ENCODE data around the gene PCBP3. TPM values are rescaled to one million over a fixed set of nuclear protein-coding genes. Genes with fewer than 3 reads are reported as not detected.
"Not testable (repeated sequence)": the region's sequence is repeated elsewhere in the genome, so short reads cannot be mapped to it uniquely, and the experiment has no call there.

Gene PCBP3
- total RNA-seq, 1 experiment from 2014 or later: not detected

DNA sequence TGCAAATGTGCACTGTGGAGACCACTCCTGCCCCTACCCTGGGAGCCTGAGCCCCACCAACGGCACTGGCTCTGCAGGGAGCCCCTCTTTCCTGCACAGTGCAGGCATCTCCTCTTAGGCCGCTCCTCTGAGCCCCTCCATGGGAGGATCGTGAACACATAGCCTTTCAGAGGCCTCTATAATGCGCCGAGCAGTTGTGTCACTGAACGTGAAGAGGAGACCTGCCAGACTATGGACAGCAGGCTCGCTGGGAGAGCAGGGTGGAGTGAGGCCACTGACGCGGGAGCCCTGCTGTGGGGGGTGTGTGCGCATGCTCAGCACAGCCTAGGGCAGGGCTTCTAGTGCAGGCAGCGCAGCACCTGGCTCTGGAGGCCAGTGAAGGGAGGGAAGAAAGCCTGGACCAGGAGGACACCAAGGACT is 186.7 kb downstream of the PCBP3 start:
- H3K4me2 ChIP-seq: no peak overlapping the region
- no peak overlapping the region for H2AFZ ChIP-seq
- no peak overlapping the region for H3K27ac ChIP-seq
- no peaks in the 10 kb centered on the region for H3K79me2 ChIP-seq (ENCODE audit: low read depth)
- no peaks in the 10 kb centered on the region for H3K9me2 ChIP-seq (ENCODE audit: insufficient read depth)
- DNase-seq: no peak
- no peaks in the 10 kb centered on the region for H3K27me3 ChIP-seq (ENCODE audit: insufficient read depth, low read depth)
- no peaks in the 10 kb centered on the region for H3K36me3 ChIP-seq (ENCODE audit: low read depth)
- CTCF ChIA-PET: no interaction called here
- no peaks in the 10 kb centered on the region for H3F3A ChIP-seq (ENCODE audit: insufficient read depth, low read depth)
- no peaks in the 10 kb centered on the region for H3K4me1 ChIP-seq (replicated peaks; ENCODE audit: insufficient read depth)
- H3K4me3 ChIP-seq: no peak overlapping the region
- intact Hi-C loops (cut with micrococcal nuclease; ENCODE audit: unreplicated experiment): no loop called here
- TF ChIP-seq, protein P1, sequence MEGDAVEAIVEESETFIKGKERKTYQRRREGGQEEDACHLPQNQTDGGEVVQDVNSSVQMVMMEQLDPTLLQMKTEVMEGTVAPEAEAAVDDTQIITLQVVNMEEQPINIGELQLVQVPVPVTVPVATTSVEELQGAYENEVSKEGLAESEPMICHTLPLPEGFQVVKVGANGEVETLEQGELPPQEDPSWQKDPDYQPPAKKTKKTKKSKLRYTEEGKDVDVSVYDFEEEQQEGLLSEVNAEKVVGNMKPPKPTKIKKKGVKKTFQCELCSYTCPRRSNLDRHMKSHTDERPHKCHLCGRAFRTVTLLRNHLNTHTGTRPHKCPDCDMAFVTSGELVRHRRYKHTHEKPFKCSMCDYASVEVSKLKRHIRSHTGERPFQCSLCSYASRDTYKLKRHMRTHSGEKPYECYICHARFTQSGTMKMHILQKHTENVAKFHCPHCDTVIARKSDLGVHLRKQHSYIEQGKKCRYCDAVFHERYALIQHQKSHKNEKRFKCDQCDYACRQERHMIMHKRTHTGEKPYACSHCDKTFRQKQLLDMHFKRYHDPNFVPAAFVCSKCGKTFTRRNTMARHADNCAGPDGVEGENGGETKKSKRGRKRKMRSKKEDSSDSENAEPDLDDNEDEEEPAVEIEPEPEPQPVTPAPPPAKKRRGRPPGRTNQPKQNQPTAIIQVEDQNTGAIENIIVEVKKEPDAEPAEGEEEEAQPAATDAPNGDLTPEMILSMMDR (conservative IDR thresholded peaks at IDR 0.05): no peak
- TF ChIP-seq EZH2 (IDR thresholded peaks at IDR 0.05; ENCODE audit: low read depth): no peak
- POLR2A ChIA-PET (ENCODE audit: unreplicated experiment): no interaction called here
- no TSS peak for BruUV-seq (replicated peaks)
- no peaks in the 10 kb centered on the region for H4K20me1 ChIP-seq (ENCODE audit: insufficient read depth)
- no peaks in the 10 kb centered on the region for H3K9me3 ChIP-seq (ENCODE audit: insufficient read depth, low read depth)

DNA sequence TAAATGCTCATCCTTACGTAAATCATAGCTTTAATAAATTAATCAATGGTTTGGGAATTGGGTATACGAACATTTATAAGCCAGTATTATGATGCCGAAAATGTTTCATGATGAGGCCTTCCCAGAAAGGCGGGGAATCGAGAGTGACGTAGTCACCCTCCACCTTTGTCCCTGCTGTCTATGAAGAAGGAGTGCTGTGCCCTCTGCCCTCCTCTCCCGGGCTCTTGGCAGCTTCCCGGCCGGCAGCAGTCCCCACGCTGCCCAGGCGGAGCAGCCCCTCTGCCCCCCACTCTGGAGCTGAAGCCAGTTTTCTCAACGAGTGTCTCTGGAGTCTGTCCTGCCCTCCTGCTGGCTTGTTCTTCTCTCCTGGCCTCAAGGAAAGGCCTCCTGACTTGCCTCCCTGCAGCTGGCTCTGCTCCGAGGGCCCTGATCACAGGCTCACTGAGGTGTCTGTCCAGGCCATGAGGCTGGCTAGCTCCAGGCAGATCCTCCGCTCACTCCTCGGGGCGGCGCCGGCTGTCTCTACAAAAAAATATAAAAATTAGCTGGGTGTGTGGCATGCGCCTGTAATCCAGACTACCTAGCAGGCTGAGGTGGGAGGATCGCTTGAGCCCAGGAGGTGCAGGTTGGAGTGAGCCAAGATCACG is 187.3 kb downstream of the PCBP3 start:
- no peaks in the 10 kb centered on the region for H3F3A ChIP-seq (ENCODE audit: insufficient read depth, low read depth)
- no peaks in the 10 kb centered on the region for H3K9me2 ChIP-seq (ENCODE audit: insufficient read depth)
- H3K4me2 ChIP-seq: no peak overlapping the region
- intact Hi-C loops (cut with micrococcal nuclease; ENCODE audit: unreplicated experiment): no loop called here
- no peaks in the 10 kb centered on the region for H3K79me2 ChIP-seq (ENCODE audit: low read depth)
- no peak for TF ChIP-seq EZH2 (IDR thresholded peaks at IDR 0.05; ENCODE audit: low read depth)
- TF ChIP-seq, protein P1 (conservative IDR thresholded peaks at IDR 0.05): no peak
- ChIA-PET CTCF (no interaction called here), POLR2A (ENCODE audit: unreplicated experiment) (no interaction called here)
- H3K4me1 ChIP-seq (replicated peaks; ENCODE audit: insufficient read depth): no peaks in the 10 kb centered on the region
- no peaks in the 10 kb centered on the region for H3K27me3 ChIP-seq (ENCODE audit: insufficient read depth, low read depth)
- no peak overlapping the region for H2AFZ ChIP-seq
- H4K20me1 ChIP-seq (ENCODE audit: insufficient read depth): no peaks in the 10 kb centered on the region
- H3K36me3 ChIP-seq (ENCODE audit: low read depth): no peaks in the 10 kb centered on the region
- no peak for DNase-seq
- H3K4me3 ChIP-seq: no peak overlapping the region
- no TSS peak for BruUV-seq (replicated peaks)
- no peak overlapping the region for H3K27ac ChIP-seq
- no peaks in the 10 kb centered on the region for H3K9me3 ChIP-seq (ENCODE audit: insufficient read depth, low read depth)

DNA sequence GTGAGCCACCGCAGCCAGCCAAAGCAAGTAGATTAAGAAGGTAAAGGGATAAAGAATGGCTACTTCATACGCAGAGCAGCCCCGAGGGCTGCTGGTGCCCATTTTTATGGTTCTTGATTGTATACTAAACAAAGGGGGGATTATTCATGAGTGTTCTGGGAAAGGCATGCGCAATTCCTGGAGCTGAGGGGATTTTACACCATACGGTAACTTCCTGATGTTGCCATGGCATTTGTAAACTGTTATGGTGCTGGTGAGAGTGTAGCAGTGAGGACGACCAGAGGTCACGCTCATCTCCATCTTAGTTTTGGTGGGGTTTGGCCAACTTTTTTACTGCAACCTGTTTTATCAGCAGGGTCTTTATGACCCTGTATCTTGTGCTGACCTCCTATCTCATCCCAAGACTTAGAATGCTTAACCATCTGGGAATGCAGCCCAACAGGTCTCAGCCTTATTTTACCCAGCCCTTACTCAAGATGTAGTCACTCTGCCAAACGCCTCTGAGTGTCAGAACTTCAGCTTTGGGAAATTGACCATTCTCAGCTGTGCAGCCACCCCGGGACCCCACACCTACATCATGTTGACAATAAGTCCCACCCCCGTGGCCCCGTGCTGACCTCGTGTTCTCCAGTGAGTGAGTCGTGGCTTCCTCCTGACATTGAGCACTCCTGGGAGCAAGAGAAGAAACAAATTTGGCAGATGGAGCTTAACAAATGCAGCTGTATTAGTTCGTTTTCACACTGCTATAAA is 188.6 kb downstream of the PCBP3 start:
- Histone ChIP-seq H3K27ac (no peak overlapping the region), H3F3A (ENCODE audit: insufficient read depth, low read depth) (no peaks in the 10 kb centered on the region), H3K4me2 (no peak overlapping the region), H3K4me1 (replicated peaks; ENCODE audit: insufficient read depth) (no peaks in the 10 kb centered on the region), H3K9me3 (ENCODE audit: insufficient read depth, low read depth) (no peaks in the 10 kb centered on the region), H3K4me3 (no peak overlapping the region), H2AFZ (no peak overlapping the region), H3K36me3 (ENCODE audit: low read depth) (no peaks in the 10 kb centered on the region), H3K9me2 (ENCODE audit: insufficient read depth) (no peaks in the 10 kb centered on the region), H4K20me1 (ENCODE audit: insufficient read depth) (no peaks in the 10 kb centered on the region), H3K79me2 (ENCODE audit: low read depth) (no peaks in the 10 kb centered on the region), H3K27me3 (ENCODE audit: insufficient read depth, low read depth) (no peaks in the 10 kb centered on the region)
- no peak for DNase-seq
- ChIA-PET POLR2A (ENCODE audit: unreplicated experiment) (no interaction called here), CTCF (no interaction called here)
- TF ChIP-seq, protein P1 (conservative IDR thresholded peaks at IDR 0.05): no peak
- TF ChIP-seq EZH2 (IDR thresholded peaks at IDR 0.05; ENCODE audit: low read depth): no peak
- BruUV-seq (replicated peaks): no TSS peak
- intact Hi-C loops (cut with micrococcal nuclease; ENCODE audit: unreplicated experiment): no loop called here

DNA sequence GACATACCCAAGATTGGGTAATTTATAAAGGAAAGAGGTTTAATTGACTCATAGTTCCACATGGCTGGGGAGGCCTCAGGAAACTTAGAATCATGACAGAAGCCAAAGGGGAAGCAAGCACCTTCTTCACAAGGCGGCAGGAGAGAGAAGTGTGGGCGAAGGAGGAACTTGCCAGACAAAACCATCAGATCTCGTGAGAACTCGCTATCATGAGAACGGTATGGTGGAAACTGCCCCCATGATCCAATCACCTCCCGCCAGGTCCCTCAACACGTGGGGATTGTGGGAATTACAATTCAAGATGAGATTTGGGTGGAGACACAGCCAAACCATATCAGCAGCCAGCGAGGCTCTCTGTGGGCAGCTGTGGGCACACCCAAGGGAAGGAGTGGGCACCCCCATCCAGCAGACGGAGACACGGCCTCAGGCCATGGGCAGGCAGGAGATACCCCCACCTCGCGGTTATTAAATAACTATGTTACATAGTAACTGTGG is 189.3 kb downstream of the PCBP3 start:
- H3K27me3 ChIP-seq (ENCODE audit: insufficient read depth, low read depth); H3F3A ChIP-seq (ENCODE audit: insufficient read depth, low read depth); H3K4me3 ChIP-seq; H3K4me2 ChIP-seq; H4K20me1 ChIP-seq (ENCODE audit: insufficient read depth); H3K27ac ChIP-seq; intact Hi-C loops (cut with micrococcal nuclease; ENCODE audit: unreplicated experiment); H3K36me3 ChIP-seq (ENCODE audit: low read depth); DNase-seq; H3K9me2 ChIP-seq (ENCODE audit: insufficient read depth); BruUV-seq (replicated peaks); H3K9me3 ChIP-seq (ENCODE audit: insufficient read depth, low read depth); CTCF ChIA-PET; H3K79me2 ChIP-seq (ENCODE audit: low read depth); H2AFZ ChIP-seq; H3K4me1 ChIP-seq (replicated peaks; ENCODE audit: insufficient read depth); POLR2A ChIA-PET (ENCODE audit: unreplicated experiment): not testable (repeated sequence)
